NCI-H2171 (cell line): ENCODE data around the gene TMED9.
"Not testable (repeated sequence)": the region's sequence is repeated elsewhere in the genome, so short reads cannot be mapped to it uniquely, and the experiment has no call there.

ENCODE experiments used
- DNase-seq: peaks from one replicate; lab custom pipeline; 2025; lab: John Stamatoyannopoulos, UW

TMED9 gene

DNA sequence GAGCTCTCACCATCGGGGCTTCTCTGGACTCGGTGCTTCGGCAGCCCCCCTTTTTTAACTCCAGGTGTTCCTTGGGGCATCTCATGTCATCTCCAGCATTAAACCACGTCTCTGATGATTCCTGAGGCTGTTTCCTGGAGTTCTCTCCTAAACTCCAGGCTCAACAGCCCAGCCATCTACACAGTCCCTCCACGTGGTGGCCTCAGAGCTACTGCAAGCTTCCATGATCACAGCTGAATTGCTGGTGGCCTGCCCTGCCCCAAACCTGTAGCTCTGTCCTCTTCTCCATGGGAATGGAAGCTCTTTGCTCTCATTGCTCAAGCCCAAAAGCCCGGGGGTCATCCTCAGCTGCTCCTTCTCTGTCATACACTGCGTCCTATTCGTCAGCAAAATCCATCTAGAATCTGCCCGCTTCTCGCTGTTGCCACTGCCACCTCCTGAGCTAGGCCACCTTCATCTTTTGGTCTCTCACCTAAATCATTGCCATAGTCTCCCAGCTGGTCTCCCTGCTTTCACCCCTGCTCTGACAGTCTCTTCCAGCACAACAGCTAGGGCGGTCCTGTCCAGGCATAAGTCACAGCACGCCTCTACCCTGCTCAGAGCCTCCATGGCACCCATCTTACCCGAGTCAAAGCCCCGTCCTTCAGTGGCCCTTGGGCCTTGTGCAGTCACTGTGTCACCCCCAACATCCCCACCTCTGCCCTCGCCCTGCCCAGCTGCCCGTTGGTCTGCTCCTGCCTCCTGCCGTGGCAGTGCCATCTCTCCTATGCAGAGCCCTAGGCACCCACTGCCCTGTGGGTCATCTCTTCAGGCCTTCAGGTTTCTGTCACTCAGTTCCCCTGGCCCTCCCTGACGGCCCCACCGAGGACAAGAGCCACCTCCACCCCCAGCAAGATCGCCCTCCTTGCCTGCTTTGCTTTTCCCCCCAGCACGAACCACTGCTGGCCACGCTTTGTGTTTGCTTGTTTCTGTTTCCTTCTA, 14.4 kb downstream of the TMED9 start:
- DNase-seq, result no peak

DNA sequence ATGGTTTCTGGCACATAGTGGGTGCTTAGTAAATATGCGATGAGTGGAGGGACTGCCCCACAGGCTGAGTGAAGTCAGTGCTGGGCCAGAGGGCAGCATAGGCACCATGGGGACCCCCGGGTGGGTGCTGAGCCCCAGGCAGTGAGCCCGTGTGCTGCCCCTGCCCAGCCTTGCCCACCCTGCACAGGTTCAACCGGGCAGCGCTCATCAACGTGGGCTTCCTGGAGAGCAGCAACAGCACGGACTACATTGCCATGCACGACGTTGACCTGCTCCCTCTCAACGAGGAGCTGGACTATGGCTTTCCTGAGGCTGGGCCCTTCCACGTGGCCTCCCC, 15.1 kb downstream of the TMED9 start:
- DNase-seq, result no peak

DNA sequence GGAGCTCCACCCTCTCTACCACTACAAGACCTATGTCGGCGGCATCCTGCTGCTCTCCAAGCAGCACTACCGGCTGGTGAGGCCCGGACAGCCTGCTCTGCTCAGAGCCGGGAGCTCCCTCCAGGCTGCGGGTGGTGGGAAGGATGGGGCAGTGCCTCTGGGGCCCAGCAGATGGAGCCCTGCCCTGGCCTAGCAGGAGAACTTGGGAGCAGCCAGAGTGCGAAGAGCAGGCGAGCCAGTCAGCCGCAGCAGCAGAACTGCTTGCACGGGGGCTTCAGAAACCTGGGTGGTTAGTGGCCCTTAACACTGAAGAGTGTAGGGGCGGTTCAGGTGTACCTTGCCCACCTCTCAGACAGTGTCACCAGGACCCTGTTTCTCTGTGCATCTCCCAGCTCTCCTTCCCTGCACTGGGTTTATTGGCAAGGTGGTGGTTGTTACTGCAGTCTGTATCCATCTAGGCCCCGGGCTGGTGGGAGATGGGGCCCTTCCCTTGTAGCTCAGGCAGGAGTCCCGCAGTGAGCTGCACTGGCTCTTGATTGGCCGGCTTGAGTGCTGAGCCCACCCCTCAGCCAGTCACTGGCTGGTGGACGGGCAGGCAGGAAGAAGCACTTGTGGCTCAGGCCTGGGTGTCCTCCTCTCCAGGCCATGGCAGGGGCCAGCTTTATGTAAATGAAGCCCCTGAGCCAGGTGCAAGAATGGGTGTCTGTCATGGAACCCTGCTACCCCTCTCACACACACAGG, 15.6 kb downstream of the TMED9 start:
- DNase-seq, result peak; percentile 21

DNA sequence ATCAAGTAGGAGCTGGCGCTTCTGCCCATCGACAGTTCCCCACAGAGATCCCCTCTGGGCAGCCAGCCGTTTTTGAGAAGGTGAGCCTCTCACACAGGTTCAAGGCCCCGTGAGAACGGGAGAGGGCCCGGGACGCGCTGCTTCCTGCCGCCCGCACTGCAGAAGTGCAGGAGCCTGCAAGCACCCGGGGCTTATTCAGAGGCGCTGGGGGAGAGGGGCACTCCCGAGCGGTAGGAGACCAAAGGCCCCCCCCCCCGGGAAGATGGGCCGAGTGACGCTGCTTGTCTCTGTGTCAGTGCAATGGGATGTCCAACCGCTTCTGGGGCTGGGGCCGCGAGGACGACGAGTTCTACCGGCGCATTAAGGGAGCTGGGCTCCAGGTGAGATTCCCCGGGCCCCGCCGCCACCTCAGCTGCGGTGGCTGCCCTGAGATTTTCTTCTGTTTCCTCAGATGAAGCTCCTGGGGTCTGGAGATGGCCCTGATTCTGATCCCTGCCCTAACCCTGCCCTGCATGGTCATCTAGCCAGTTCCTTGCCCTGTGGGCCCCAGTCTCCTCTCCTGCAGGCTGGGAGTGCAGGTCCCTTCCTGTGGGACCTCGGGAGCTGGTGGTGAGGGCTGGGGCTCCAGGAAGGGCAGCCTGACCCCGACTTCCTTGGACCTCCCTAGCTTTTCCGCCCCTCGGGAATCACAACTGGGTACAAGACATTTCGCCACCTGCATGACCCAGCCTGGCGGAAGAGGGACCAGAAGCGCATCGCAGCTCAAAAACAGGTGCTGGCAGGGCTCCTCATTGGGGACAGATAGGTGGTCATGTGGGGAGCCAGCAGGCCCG, 16.5 kb downstream of the TMED9 start:
- no peak for DNase-seq

DNA sequence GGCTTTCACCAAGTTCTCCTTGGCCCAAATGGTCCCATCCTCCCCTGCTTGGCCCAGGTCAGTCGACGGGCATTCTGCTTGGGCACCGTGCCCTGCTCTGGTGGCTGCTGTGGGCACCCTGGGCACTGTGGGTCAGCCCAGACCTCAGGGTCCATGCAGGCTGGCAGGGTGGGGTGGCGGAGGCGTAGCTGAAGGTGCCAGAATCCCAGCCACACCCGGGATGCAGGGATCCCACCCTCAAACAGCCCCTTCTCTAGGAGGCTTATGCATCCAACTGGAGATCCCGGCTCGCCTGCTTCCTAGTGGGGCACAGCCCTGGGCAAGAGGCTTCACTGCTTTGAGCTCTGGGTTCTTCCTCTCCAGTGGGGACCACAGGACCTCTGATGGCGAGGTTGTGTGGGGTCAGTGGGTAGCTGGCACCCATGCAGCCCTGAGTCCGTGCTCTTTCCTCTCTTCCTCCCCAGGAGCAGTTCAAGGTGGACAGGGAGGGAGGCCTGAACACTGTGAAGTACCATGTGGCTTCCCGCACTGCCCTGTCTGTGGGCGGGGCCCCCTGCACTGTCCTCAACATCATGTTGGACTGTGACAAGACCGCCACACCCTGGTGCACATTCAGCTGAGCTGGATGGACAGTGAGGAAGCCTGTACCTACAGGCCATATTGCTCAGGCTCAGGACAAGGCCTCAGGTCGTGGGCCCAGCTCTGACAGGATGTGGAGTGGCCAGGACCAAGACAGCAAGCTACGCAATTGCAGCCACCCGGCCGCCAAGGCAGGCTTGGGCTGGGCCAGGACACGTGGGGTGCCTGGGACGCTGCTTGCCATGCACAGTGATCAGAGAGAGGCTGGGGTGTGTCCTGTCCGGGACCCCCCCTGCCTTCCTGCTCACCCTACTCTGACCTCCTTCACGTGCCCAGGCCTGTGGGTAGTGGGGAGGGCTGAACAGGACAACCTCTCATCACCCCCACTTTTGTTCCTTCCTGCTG, 17.4 kb downstream of the TMED9 start:
- no peak for DNase-seq

DNA sequence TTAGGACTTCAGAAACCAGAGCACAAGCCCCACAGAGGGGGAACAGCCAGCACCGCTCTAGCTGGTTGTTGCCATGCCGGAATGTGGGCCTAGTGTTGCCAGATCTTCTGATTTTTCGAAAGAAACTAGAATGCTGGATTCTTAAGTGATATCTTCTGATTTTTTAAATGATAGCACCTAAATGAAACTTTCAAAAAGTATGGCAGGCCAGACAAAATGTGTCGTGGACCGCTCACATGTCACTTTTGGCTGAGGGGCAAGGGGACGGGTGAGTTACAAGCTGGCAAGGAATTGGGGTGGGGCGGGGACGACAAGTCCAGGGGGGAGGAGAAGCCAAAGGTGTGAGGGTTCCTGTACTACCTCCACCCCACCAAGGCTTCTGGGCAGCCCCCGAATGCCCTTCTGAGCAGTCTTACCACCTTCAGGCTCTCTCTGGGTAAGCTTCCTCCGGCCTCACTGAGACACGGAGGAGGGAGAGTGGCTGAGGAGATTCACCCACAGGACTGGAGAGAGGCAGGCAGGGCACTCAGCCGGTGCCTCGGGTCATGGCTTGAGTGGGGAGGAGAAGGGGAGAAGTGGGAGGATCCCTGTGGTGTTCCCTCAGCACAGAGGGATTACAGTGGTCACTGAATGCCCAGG, 18.2 kb downstream of the TMED9 start:
- DNase-seq, result no peak

DNA sequence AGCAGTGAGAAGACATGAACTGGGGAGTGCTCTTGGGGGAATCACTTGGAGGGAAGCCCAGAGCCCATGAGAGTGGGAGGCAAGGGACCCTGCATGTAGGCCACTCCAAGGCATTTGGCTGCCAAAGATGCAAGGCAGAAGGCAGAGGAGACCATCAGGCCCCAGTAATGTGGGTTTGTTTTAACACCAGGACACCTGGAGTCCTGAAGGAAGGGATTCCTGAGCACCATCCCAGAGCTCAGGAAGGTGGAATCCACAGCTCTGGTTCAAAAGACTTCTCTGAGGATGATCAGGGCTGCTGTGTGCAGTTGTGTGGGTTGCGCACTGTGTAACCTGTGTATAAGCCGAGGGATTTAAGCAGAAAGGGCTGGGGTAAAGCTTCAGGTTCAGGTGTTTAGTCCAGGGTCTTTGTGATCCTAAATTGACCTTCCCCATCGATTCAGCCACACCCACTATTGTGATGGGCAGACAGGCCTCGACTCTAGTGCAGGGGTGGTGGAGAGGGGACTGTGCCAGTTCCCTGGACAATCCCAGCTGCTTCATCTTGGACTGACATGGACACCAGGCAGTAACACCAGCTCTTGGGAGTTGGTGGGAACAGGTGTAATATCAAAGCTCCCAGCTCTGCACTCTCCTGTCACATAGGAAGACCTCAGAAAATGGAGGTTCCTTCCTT, 18.9 kb downstream of the TMED9 start:
- no peak for DNase-seq

DNA sequence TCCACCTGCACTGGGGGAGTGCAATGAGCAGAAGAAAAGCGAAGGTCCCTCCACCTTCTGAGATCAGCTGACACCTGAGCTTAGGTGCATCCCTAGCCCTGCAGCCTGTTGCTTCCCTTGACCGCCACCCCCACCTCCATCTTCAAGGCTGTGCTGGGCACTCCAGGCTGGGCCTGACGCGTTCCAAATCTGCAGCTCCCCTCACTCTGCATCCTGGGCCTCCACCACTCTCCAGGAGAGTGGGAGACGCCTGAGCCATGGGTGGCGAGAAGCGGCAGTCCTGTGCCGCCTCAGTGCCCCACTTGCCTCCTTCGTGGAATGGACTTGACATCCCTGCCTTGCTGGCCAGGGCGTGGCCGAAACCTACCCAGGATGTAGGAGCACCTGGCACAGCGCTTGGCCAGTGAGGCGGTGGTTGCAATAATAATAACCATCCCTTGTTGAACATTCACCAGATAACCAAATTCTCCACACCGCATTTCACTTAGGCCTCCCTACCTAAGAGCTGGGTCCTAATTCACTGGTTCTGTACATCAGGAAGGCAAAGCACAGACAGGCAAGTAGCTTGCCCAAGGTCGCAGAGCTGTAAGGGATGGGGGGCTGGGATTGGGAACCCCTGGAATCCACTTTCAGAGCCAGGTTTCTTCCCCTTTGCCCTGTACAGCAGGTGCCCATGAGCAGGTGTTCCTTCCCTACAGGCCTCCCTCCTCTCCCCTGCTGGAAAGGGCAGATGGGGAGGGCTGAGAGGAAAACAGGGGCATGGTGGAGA, 19.6 kb downstream of the TMED9 start:
- no peak for DNase-seq

DNA sequence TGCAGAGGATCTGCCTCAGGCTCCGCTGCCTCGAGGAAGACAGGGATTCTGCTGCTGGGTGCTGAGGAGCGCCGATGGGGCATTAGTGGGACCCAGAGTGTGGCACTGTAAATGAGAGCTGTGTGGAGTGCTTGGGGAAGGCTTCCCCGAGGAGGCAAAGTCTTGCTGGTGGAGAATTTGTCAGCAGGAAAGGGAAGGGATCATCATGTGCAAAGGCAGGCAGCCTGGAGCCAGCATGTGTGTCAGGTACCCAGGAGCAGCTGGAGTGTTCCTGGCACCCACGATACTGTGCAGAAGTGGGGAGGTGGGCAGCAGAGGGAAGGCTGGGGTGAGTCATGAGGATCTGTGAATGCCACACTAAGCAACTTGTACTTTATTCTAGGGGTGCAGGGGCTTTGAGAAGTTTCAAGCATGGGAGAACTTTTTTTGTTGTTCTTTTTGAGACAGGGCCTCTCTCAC, 20.2 kb downstream of the TMED9 start:
- DNase-seq, result no peak

DNA sequence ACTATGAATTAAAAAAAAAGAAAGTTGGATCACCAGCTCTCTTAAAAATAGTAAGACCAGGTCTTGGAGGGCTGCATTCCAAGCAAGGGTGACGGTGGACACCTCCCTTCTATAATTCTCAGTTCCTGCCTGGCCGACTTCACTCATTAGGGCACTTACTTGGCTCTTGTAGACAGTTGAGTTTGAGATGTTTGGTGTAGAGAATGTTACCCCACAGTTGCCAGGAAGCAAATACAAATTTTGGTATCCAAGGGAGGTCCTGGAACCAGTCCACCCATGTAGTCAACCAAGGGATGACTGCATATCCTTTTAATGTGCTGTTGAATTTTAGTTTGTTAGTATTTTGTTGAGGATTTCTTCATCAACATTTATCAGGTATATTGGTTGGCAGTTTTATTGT, 28.6 kb downstream of the TMED9 start:
- no peak for DNase-seq

DNA sequence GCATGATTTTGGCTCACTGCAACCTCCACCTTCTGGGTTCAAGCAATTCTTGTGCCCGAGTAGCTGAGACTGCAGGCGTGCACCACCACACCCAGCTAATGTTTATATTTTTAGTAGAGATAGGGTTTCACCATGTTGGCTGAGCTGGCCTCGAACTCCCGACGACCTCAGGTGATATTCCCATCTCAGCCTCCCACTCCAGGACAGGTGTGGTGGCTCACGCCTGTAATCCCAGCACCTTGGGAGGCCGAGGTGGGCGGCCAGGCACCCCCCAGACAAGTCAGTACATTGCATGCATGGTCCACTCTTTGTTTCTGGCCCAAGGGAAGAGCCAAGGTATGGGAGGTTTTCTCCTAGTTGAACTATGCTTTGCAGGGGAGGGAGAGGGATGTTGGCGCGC, 32.2 kb downstream of the TMED9 start:
- not testable (repeated sequence) for DNase-seq

DNA sequence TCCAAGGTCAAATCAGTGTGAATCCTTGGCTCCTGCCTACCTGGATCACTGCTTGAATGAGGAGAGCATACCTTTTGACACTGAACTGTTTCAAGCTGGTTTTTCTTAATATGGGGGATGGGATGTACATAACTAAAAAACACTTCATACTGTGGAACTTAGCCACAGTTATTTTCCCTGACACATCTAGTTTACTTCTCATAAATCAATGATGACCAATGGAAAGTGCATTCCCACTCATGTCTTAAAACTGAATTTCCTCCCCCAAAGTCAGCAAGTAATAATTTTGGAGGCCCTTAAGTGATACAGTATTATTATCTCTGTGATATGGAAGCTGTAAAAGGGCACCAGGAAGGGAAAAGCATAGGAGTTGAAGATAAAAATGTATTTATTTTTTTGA, 38.2 kb downstream of the TMED9 start:
- not testable (repeated sequence) for DNase-seq

DNA sequence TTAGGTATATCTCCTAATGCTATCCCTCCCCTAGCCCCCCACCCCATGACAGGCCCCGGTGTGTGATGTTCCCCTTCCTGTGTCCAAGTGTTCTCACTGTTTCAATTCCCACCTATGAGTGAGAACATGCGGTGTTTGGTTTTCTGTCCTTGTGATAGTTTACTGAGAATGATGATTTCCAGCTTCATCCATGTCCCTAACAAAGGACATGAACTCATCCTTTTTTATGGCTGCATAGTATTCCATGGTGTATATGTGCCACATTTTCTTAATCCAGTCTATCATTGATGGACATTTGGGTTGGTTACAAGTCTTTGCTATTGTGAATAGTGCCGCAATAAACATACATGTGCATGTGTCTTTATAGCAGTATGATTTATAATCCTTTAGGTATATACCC, 42.9 kb downstream of the TMED9 start:
- DNase-seq, result not testable (repeated sequence)

DNA sequence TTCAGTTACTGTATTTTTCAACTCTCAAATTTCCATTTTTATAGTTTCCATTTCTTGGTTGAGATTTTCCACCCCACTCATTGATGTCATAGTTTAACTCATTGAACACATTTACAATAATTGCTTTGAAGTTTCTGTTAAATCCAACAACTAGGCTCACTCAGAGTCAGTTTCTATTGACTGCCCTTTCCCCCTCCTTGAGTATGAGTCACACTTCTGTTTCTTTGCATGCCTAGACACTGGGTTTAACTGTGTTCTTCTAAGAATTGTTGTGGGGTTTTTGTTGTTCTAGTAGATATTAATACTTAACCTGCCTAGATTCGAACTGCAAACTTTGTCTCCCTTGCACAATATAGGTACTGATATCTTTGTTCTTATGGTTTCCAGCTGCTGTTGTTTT, 53.5 kb downstream of the TMED9 start:
- not testable (repeated sequence) for DNase-seq
